HepG2 (cell line): Measurements from ENCODE around the gene ASAP2. TPM values are rescaled to one million over a fixed set of nuclear protein-coding genes. Genes with fewer than 3 reads are reported as not detected.

Source experiments
- CENPT ChIP-seq: sonication (generic); formaldehyde crosslinking; IDR thresholded peaks from 2 replicates; pipeline ENCODE4 v1.8.0; 2022; ENCODE audit warnings: low read depth, mild to moderate bottlenecking, moderate library complexity, missing genetic modification reagents
- JUND ChIP-seq: sonication (generic); formaldehyde crosslinking; IDR thresholded peaks from 2 replicates; pipeline ENCODE4 v1.8.0; 2022; ENCODE audit warnings: mild to moderate bottlenecking, missing genetic modification reagents
- KLF16 ChIP-seq, 2 experiments: sonication (generic) in 1 of 2; formaldehyde crosslinking in 1 of 2; IDR thresholded peaks; 2 replicates each; pipeline versions ENCODE4 v1.6.1 to v1.8.0; 2016 to 2023; ENCODE audit warnings: missing genetic modification reagents in 2 of 2, missing compliant biosample characterization in 1 of 2
- MYC ChIP-seq: sonication (generic); formaldehyde crosslinking; IDR thresholded peaks from 2 replicates; pipeline ENCODE4 v1.9.0; 2021; ENCODE audit warnings: missing genetic modification reagents, borderline replicate concordance
- SP5 ChIP-seq: IDR thresholded peaks from 2 replicates; pipeline ENCODE4 v1.6.1; 2016; ENCODE audit warnings: low read depth, borderline replicate concordance
- TCF7 ChIP-seq: sonication (generic); IDR thresholded peaks from 2 replicates; pipeline ENCODE4 v1.6.1; 2016; ENCODE audit warnings: antibody characterized with exemption, low read depth
- ZBTB7B ChIP-seq: sonication (generic); formaldehyde crosslinking; IDR thresholded peaks from 2 replicates; pipeline ENCODE4 v1.4.0; 2020; ENCODE audit warnings: missing genetic modification reagents
- ZMYM2 ChIP-seq: sonication (generic); formaldehyde crosslinking; IDR thresholded peaks from 2 replicates; pipeline ENCODE4 v1.8.0; 2022; ENCODE audit warnings: mild to moderate bottlenecking, missing genetic modification reagents
- ZMYM3 ChIP-seq: sonication (generic); formaldehyde crosslinking; IDR thresholded peaks from 2 replicates; pipeline ENCODE4 v1.5.1; 2020; ENCODE audit warnings: mild to moderate bottlenecking, missing genetic modification reagents
- ZNF12 ChIP-seq: sonication (generic); formaldehyde crosslinking; IDR thresholded peaks from 2 replicates; pipeline ENCODE4 v1.5.0; 2020; ENCODE audit warnings: missing genetic modification reagents
- ZNF441 ChIP-seq: sonication (generic); formaldehyde crosslinking; IDR thresholded peaks from 2 replicates; pipeline ENCODE4 v1.7.0; 2021; ENCODE audit warnings: missing genetic modification reagents, borderline replicate concordance
- ZNF816 ChIP-seq: sonication (generic); formaldehyde crosslinking; IDR thresholded peaks from 2 replicates; pipeline ENCODE4 v1.8.0; 2022; ENCODE audit warnings: missing genetic modification reagents, mild to moderate bottlenecking, borderline replicate concordance
- polyA plus RNA-seq, 8 experiments: library from polyadenylated mRNA; depleted of rRNA in 3 of 8; stranded (reverse) in 7 of 8; unstranded in 1 of 8; fragments of >200 nt; fragmentation: Illumina TruSeq in 4 of 8; extraction: Trizol in 4 of 8; gene quantifications; 2 replicates each; pipeline versions ENCODE4 v1.2.1 to v1.2.3, GENCODE V29; 2011 to 2016; ENCODE audit warnings: low read depth in 4 of 8, missing spikeins in 1 of 8, mixed read lengths in 1 of 8; ENCODE audit not compliant: insufficient read depth in 1 of 8
- total RNA-seq, 5 experiments: library from RNA; depleted of rRNA; stranded (reverse); fragments of >200 nt; fragmentation: Illumina TruSeq; extraction: Trizol; gene quantifications; 2 replicates each; pipeline ENCODE4 v1.2.3, GENCODE V29; 2016; ENCODE audit warnings: low read depth in 1 of 5
- TF ChIP-seq, protein P1 (sequence below): sonication (generic); formaldehyde crosslinking; IDR thresholded peaks from 2 replicates; pipeline ENCODE4 v1.4.0; 2020; ENCODE audit warnings: missing genetic modification reagents
- TF ChIP-seq, protein P2 (sequence below): sonication (generic); formaldehyde crosslinking; IDR thresholded peaks from 2 replicates; pipeline ENCODE4 v1.5.0; 2020; ENCODE audit warnings: mild to moderate bottlenecking, missing genetic modification reagents, moderate library complexity
- TF ChIP-seq, protein P3 (sequence below): sonication (generic); formaldehyde crosslinking; IDR thresholded peaks from 2 replicates; pipeline ENCODE4 v1.5.1; 2020; ENCODE audit warnings: mild to moderate bottlenecking, missing genetic modification reagents, borderline replicate concordance
- TF ChIP-seq, protein P4 (sequence below): IDR thresholded peaks from 2 replicates; pipeline ENCODE4 v1.6.1; 2016

The ASAP2 gene
- total and polyA plus RNA-seq, 2 of the 13 experiments (the other 11 are each of a cell fraction or from before 2014, with no cell fraction given), result 7.3 to 22.3 TPM

DNA sequence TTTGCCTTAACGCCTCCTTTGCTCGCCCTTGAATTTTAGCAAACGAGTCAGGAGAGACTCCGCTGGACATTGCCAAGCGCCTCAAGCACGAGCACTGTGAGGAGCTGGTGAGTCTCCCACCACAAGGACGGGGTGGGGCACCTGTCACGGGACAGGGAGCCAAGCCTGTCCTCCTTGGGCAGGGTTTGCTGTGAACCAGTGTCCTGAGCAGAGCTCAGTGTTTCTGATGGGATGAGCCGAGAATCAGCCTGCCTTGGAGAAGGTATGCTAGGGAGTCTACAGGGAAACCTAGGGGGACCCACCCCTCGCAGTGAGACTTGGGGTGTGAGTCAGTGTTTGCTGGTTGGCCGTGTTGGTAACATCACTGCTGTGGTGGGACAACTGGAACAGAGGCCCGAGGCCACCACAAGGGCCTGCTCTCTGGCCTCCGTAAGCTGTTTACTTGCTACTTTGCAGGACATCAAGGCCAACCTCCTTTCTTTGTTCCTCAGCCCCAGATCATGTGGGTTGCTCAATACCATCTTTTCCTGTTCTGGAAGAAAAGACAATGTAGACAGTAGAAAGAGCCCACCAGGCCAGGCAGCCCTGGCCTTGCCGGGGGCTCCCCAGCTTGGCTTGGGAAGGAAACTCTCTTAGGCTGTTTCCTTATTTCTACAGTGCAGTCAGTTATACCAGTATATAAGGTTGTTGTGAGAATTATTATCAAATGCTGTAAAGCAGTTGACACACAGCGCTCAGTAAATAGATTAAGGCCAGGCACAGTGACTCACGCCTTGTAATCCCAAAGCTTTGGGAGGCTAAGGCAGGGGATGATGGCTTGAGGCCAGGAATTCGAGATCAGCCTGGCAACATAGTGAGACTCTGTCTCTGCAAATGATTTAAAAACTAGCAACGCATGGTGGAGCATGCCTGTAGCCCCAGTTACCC lies 174.4 kb downstream of the ASAP2 start (continued):
- TF ChIP-seq, protein P1, sequence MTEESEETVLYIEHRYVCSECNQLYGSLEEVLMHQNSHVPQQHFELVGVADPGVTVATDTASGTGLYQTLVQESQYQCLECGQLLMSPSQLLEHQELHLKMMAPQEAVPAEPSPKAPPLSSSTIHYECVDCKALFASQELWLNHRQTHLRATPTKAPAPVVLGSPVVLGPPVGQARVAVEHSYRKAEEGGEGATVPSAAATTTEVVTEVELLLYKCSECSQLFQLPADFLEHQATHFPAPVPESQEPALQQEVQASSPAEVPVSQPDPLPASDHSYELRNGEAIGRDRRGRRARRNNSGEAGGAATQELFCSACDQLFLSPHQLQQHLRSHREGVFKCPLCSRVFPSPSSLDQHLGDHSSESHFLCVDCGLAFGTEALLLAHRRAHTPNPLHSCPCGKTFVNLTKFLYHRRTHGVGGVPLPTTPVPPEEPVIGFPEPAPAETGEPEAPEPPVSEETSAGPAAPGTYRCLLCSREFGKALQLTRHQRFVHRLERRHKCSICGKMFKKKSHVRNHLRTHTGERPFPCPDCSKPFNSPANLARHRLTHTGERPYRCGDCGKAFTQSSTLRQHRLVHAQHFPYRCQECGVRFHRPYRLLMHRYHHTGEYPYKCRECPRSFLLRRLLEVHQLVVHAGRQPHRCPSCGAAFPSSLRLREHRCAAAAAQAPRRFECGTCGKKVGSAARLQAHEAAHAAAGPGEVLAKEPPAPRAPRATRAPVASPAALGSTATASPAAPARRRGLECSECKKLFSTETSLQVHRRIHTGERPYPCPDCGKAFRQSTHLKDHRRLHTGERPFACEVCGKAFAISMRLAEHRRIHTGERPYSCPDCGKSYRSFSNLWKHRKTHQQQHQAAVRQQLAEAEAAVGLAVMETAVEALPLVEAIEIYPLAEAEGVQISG (CRISPR knock-in tag), result 0 out of 2 replicates have a peak, but pooled peaks have one; percentile 29
- TF ChIP-seq KLF16 (CRISPR knock-in tag; IDR thresholded peaks at IDR 0.05) (peak in 1 of 2 experiments; percentile 92; a peak in 2 of 4 replicates), ZMYM3 (peak; percentile 15; the same call in 1 of the 2 replicates), ZBTB7B (CRISPR knock-in tag) (peak; percentile 90; the same call in 1 of the 2 replicates), ZNF816 (CRISPR knock-in tag) (peak; percentile 64; the same call in 1 of the 2 replicates), ZNF441 (CRISPR knock-in tag) (0 out of 2 replicates have a peak, but pooled peaks have one; percentile 52), ZNF12 (CRISPR knock-in tag) (0 out of 2 replicates have a peak, but pooled peaks have one; percentile 68), SP5 (CRISPR knock-in tag) (peak; percentile 55; the same call in 1 of the 2 replicates), JUND (peak; percentile 64; the same call in 1 of the 2 replicates), ZMYM2 (0 out of 2 replicates have a peak, but pooled peaks have one; percentile 17), MYC (CRISPR knock-in tag) (peak; percentile 40; the same call in 1 of the 2 replicates), CENPT (CRISPR knock-in tag) (no peak), TCF7 (peak; percentile 85)
- TF ChIP-seq, protein P2, sequence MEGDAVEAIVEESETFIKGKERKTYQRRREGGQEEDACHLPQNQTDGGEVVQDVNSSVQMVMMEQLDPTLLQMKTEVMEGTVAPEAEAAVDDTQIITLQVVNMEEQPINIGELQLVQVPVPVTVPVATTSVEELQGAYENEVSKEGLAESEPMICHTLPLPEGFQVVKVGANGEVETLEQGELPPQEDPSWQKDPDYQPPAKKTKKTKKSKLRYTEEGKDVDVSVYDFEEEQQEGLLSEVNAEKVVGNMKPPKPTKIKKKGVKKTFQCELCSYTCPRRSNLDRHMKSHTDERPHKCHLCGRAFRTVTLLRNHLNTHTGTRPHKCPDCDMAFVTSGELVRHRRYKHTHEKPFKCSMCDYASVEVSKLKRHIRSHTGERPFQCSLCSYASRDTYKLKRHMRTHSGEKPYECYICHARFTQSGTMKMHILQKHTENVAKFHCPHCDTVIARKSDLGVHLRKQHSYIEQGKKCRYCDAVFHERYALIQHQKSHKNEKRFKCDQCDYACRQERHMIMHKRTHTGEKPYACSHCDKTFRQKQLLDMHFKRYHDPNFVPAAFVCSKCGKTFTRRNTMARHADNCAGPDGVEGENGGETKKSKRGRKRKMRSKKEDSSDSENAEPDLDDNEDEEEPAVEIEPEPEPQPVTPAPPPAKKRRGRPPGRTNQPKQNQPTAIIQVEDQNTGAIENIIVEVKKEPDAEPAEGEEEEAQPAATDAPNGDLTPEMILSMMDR (CRISPR knock-in tag), result peak; percentile 49
- TF ChIP-seq, protein P3, sequence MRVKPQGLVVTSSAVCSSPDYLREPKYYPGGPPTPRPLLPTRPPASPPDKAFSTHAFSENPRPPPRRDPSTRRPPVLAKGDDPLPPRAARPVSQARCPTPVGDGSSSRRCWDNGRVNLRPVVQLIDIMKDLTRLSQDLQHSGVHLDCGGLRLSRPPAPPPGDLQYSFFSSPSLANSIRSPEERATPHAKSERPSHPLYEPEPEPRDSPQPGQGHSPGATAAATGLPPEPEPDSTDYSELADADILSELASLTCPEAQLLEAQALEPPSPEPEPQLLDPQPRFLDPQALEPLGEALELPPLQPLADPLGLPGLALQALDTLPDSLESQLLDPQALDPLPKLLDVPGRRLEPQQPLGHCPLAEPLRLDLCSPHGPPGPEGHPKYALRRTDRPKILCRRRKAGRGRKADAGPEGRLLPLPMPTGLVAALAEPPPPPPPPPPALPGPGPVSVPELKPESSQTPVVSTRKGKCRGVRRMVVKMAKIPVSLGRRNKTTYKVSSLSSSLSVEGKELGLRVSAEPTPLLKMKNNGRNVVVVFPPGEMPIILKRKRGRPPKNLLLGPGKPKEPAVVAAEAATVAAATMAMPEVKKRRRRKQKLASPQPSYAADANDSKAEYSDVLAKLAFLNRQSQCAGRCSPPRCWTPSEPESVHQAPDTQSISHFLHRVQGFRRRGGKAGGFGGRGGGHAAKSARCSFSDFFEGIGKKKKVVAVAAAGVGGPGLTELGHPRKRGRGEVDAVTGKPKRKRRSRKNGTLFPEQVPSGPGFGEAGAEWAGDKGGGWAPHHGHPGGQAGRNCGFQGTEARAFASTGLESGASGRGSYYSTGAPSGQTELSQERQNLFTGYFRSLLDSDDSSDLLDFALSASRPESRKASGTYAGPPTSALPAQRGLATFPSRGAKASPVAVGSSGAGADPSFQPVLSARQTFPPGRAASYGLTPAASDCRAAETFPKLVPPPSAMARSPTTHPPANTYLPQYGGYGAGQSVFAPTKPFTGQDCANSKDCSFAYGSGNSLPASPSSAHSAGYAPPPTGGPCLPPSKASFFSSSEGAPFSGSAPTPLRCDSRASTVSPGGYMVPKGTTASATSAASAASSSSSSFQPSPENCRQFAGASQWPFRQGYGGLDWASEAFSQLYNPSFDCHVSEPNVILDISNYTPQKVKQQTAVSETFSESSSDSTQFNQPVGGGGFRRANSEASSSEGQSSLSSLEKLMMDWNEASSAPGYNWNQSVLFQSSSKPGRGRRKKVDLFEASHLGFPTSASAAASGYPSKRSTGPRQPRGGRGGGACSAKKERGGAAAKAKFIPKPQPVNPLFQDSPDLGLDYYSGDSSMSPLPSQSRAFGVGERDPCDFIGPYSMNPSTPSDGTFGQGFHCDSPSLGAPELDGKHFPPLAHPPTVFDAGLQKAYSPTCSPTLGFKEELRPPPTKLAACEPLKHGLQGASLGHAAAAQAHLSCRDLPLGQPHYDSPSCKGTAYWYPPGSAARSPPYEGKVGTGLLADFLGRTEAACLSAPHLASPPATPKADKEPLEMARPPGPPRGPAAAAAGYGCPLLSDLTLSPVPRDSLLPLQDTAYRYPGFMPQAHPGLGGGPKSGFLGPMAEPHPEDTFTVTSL (CRISPR knock-in tag), result peak; percentile 86
- TF ChIP-seq, protein P4, sequence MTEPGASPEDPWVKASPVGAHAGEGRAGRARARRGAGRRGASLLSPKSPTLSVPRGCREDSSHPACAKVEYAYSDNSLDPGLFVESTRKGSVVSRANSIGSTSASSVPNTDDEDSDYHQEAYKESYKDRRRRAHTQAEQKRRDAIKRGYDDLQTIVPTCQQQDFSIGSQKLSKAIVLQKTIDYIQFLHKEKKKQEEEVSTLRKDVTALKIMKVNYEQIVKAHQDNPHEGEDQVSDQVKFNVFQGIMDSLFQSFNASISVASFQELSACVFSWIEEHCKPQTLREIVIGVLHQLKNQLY (CRISPR knock-in tag), result 0 out of 2 replicates have a peak, but pooled peaks have one; percentile 20
